Neuronal stem cell (in vitro differentiated cells): ENCODE data around the gene PLCXD3.
A peak's percentile ranks its signal among the peaks of the same experiment; 100 is the strongest.

ENCODE experiments used
- DNase-seq: peaks from one replicate; pipeline ENCODE4 v3.0.0-alpha.2; 2013; ENCODE audit warnings: low spot score
- H2AFZ ChIP-seq: one replicate; pipeline ENCODE4 v1.6.1; 2013; ENCODE audit warnings: mild to moderate bottlenecking, low read length, inconsistent platforms
- H2AK5ac ChIP-seq: 2 replicates; pipeline ENCODE4 v1.6.1; 2013; ENCODE audit warnings: low read depth, mild to moderate bottlenecking, inconsistent platforms, low read length, moderate library complexity, mixed read lengths
- H2BK120ac ChIP-seq: 2 replicates; pipeline ENCODE4 v1.6.1; 2013; ENCODE audit warnings: low read depth, mild to moderate bottlenecking, inconsistent platforms, low read length, moderate library complexity, mixed read lengths
- H2BK12ac ChIP-seq: one replicate; pipeline ENCODE4 v1.6.1; 2013; ENCODE audit warnings: low read length, inconsistent platforms
- H2BK15ac ChIP-seq: 2 replicates; pipeline ENCODE4 v1.6.1; 2013; ENCODE audit warnings: mild to moderate bottlenecking, low read length, inconsistent platforms, mixed read lengths
- H2BK5ac ChIP-seq: one replicate; pipeline ENCODE4 v1.6.1; 2013; ENCODE audit warnings: inconsistent platforms, mild to moderate bottlenecking, low read length, moderate library complexity
- H3K14ac ChIP-seq: one replicate; pipeline ENCODE4 v1.6.1; 2013; ENCODE audit warnings: low read length, inconsistent platforms
- H3K18ac ChIP-seq: 2 replicates; pipeline ENCODE4 v1.6.1; 2013; ENCODE audit warnings: low read length, inconsistent platforms
- H3K23ac ChIP-seq: 2 replicates; pipeline ENCODE4 v1.6.1; 2013; ENCODE audit warnings: low read depth, mild to moderate bottlenecking, mixed read lengths, low read length, inconsistent platforms; ENCODE audit not compliant: poor library complexity
- H3K27ac ChIP-seq: replicated peaks from 3 replicates; pipeline ENCODE4 v1.5.1; 2013; ENCODE audit warnings: low read length, inconsistent platforms
- H3K27me3 ChIP-seq, 3 experiments: 2 replicates each; pipeline ENCODE4 v1.6.1; 2013; ENCODE audit warnings: low read length in 3 of 3, mild to moderate bottlenecking in 2 of 3, inconsistent platforms in 1 of 3, low read depth in 1 of 3, mixed read lengths in 1 of 3, moderate library complexity in 1 of 3; ENCODE audit not compliant: control insufficient read depth in 3 of 3, insufficient read depth in 3 of 3
- H3K36me3 ChIP-seq, 2 donors: replicated peaks in 1 of 2; 2 replicates each; pipeline ENCODE4 v1.6.1; 2013; ENCODE audit warnings: low read length in 2 of 2; ENCODE audit not compliant: control insufficient read depth in 2 of 2, insufficient read depth in 2 of 2
- H3K4ac ChIP-seq: 2 replicates; pipeline ENCODE4 v1.6.1; 2013; ENCODE audit warnings: inconsistent platforms, mild to moderate bottlenecking, low read length, moderate library complexity
- H3K4me1 ChIP-seq, 2 donors: 1 replicate in 1 of 2; 2 replicates in 1 of 2; pipeline ENCODE4 v1.6.1; 2013; ENCODE audit warnings: low read length in 2 of 2, low read depth in 1 of 2; ENCODE audit not compliant: control insufficient read depth in 2 of 2, insufficient read depth in 1 of 2
- H3K4me2 ChIP-seq: one replicate; pipeline ENCODE4 v1.6.1; 2013; ENCODE audit warnings: mild to moderate bottlenecking, low read length, inconsistent platforms; ENCODE audit not compliant: insufficient read depth, poor library complexity, severe bottlenecking
- H3K4me3 ChIP-seq, 2 donors: 2 replicates each; pipeline ENCODE4 v1.5.1; 2013; ENCODE audit warnings: low read length in 2 of 2, mild to moderate bottlenecking in 2 of 2, inconsistent platforms in 1 of 2, moderate library complexity in 1 of 2
- H3K79me1 ChIP-seq: one replicate; pipeline ENCODE4 v1.6.1; 2013; ENCODE audit warnings: low read depth, mild to moderate bottlenecking, inconsistent platforms, low read length, moderate library complexity
- H3K9ac ChIP-seq: one replicate; pipeline ENCODE4 v1.6.1; 2013; ENCODE audit warnings: mild to moderate bottlenecking, low read depth, low read length, inconsistent platforms; ENCODE audit not compliant: poor library complexity
- H3K9me3 ChIP-seq, 2 donors: replicated peaks in 1 of 2; 2 replicates each; pipeline versions ENCODE3 to v1.6.1; 2013; ENCODE audit warnings: low read length in 2 of 2, mild to moderate bottlenecking in 2 of 2, inconsistent platforms in 1 of 2, low read depth in 1 of 2, mixed read lengths in 1 of 2, moderate library complexity in 1 of 2; ENCODE audit not compliant: control insufficient read depth in 2 of 2, insufficient read depth in 1 of 2
- H4K8ac ChIP-seq: one replicate; pipeline ENCODE4 v1.6.1; 2013; ENCODE audit warnings: low read depth, mild to moderate bottlenecking, inconsistent platforms, low read length, moderate library complexity
- H4K91ac ChIP-seq: one replicate; pipeline ENCODE4 v1.6.1; 2013; ENCODE audit warnings: low read length, low read depth, mild to moderate bottlenecking, inconsistent platforms; ENCODE audit not compliant: poor library complexity
- WGBS, 2 donors: extraction: QIAGEN DNeasy Blood & Tissue Kit; methylation state at CpG; one replicate each; pipeline ENCODE4 v1.1.7; 2013; ENCODE audit warnings: missing lambda C conversion rate in 2 of 2, mixed read lengths in 1 of 2; ENCODE audit not compliant: insufficient read length in 2 of 2, insufficient replicate concordance in 1 of 2; ENCODE audit errors: extremely low coverage in 2 of 2; 5-methylcytosine and 5-hydroxymethylcytosine counted together

PLCXD3 gene

DNA sequence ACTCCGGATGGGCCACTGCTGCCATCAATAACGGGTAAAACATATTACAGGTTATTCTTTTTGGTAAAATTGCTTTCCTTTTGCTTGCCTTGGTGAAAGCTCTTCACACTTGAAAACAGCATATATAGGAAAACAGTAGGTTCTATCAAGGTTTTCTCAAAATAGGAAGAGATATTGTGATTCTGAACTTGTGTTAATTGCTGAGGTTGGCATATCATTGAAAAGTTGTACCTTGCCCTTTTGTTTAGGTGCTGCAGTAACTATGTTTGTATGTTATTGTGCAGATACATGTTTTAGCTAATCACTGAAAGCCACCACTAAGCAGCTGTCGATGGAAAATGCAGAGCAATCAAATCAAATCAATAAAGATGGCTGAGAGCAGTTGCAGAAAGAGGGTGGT, 219.1 kb downstream of the PLCXD3 start:
- no peak overlapping the region for H2BK12ac ChIP-seq
- WGBS, 2 donors: no CpG with 5 or more reads among the region's 3 CpGs

DNA sequence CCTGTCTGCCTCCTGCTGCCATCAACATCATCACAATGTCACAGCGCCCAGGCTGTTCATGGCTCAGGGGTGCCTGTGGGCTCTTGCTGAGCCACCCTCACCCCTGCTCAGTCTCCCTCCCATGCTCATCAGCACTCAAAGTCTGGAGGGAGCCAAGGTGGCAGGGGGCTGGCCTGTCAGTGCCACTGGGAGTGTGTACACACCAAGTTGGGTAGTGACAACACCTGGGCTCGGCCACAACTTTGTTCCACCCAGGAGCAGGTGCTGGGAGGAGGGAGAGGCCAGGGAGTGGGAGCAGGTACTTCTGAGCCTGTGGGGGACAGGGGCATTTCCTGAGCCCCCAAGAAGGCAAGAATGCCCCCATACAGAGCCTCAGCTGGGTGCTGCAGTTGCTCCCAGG, 219.6 kb downstream of the PLCXD3 start:
- Histone ChIP-seq H3K4me3 (no peak overlapping the region), H2BK120ac (no peak overlapping the region), H3K14ac (no peak overlapping the region), H2AFZ (no peak overlapping the region), H4K8ac (no peak overlapping the region), H3K36me3 (no peaks in the 10 kb centered on the region), H3K23ac (no peak overlapping the region), H2BK5ac (no peak overlapping the region), H3K9ac (peak overlapping the region; percentile 14), H2BK15ac (no peak overlapping the region), H4K91ac (no peak overlapping the region), H2BK12ac (no peak overlapping the region), H3K9me3 (peaks cover 3 to 4% of the 10 kb centered on the region in 2 donors), H3K79me1 (no peaks in the 10 kb centered on the region), H3K27ac (no peak overlapping the region), H3K27me3 (no peaks in the 10 kb centered on the region), H2AK5ac (no peak overlapping the region), H3K4ac (no peak overlapping the region), H3K4me2 (no peak overlapping the region), H3K18ac (no peak overlapping the region), H3K4me1 (no peaks in the 10 kb centered on the region)
- WGBS, 2 donors: no CpG with 5 or more reads among the region's 2 CpGs
- no peak for DNase-seq

More for the DNA sequence above, 219.1 kb downstream of the PLCXD3 start:
- Histone ChIP-seq H3K9me3 (peaks cover 3 to 4% of the 10 kb centered on the region in 2 donors), H2BK5ac (no peak overlapping the region), H3K14ac (no peak overlapping the region), H3K18ac (no peak overlapping the region), H2BK15ac (no peak overlapping the region), H2AFZ (no peak overlapping the region), H3K36me3 (no peaks in the 10 kb centered on the region), H3K4me3 (no peak overlapping the region), H3K4me1 (no peaks in the 10 kb centered on the region), H3K9ac (peak overlapping the region; percentile 14), H3K4me2 (no peak overlapping the region), H2BK120ac (no peak overlapping the region), H2AK5ac (no peak overlapping the region), H3K23ac (no peak overlapping the region), H3K27me3 (no peaks in the 10 kb centered on the region), H3K79me1 (no peaks in the 10 kb centered on the region), H4K8ac (no peak overlapping the region), H3K4ac (no peak overlapping the region), H4K91ac (no peak overlapping the region), H3K27ac (no peak overlapping the region)
- DNase-seq: no peak

GRCh38 chr5:41289970-41290464, 220.4 kb downstream of the PLCXD3 start:
- no peaks in the 10 kb centered on the region for H3K27me3 ChIP-seq
- peak overlapping the region; percentile 23 for H4K8ac ChIP-seq
- no peaks in the 10 kb centered on the region for H3K79me1 ChIP-seq
- peak overlapping the region; percentile 42 for H3K14ac ChIP-seq
- H2AFZ ChIP-seq: no peak overlapping the region
- peak overlapping the region in 1 of 2 donors; percentile 57 for H3K4me3 ChIP-seq
- H3K18ac ChIP-seq: peak overlapping the region; percentile 17
- H2BK120ac ChIP-seq: no peak overlapping the region
- H4K91ac ChIP-seq: no peak overlapping the region
- WGBS, 2 donors: no CpG with 5 or more reads among the region's 4 CpGs
- no peak overlapping the region for H3K4me2 ChIP-seq
- peaks cover 3 to 4% of the 10 kb centered on the region in 2 donors for H3K9me3 ChIP-seq
- H2AK5ac ChIP-seq: no peak overlapping the region
- no peak overlapping the region for H2BK12ac ChIP-seq
- no peak overlapping the region for H3K9ac ChIP-seq
- H3K4me1 ChIP-seq: no peaks in the 10 kb centered on the region
- no peak overlapping the region for H3K27ac ChIP-seq
- H3K23ac ChIP-seq: peak overlapping the region; percentile 61
- H2BK5ac ChIP-seq: no peak overlapping the region
- no peak overlapping the region for H2BK15ac ChIP-seq
- no peaks in the 10 kb centered on the region for H3K36me3 ChIP-seq
- H3K4ac ChIP-seq: no peak overlapping the region
- DNase-seq: no peak

DNA sequence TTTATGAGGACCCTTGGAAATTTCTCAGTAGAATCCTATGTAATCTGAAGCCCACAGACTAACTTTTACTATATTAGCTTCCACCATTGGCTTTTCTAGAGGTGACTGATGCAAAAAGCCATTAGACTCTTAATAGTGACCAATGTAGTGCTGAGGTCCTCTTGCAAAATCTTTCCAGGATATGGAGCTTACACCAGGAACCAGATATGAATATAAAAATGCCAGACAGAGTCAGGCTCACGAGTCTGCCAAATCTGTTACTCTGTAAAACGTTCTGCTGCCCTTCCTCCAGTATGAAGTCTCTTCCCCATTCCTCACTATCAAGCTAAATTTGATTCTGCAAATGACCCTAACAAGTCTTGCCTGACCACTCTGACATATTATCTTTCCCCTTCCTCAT, 223.7 kb downstream of the PLCXD3 start:
- Histone ChIP-seq H4K91ac (no peak overlapping the region), H3K4me1 (no peaks in the 10 kb centered on the region), H3K36me3 (no peaks in the 10 kb centered on the region)

More for the DNA sequence above, 223.7 kb downstream of the PLCXD3 start:
- Histone ChIP-seq H3K18ac (no peak overlapping the region), H2BK15ac (no peak overlapping the region), H2BK12ac (no peak overlapping the region), H3K23ac (no peak overlapping the region), H3K9me3 (peaks cover 3 to 4% of the 10 kb centered on the region in 2 donors), H3K4me3 (no peak overlapping the region), H2BK120ac (no peak overlapping the region), H3K27me3 (no peaks in the 10 kb centered on the region), H3K14ac (no peak overlapping the region), H3K4me2 (no peak overlapping the region), H3K9ac (no peak overlapping the region), H2AFZ (no peak overlapping the region), H2BK5ac (no peak overlapping the region), H3K27ac (no peak overlapping the region), H3K79me1 (no peaks in the 10 kb centered on the region), H3K4ac (no peak overlapping the region), H2AK5ac (no peak overlapping the region), H4K8ac (no peak overlapping the region)
- no CpG with 5 or more reads among the region's 2 CpGs for WGBS, 2 donors
- no peak for DNase-seq
